GM18498 (cell line): ENCODE results near the gene LAMP1.
"Not testable (repeated sequence)": the region's sequence is repeated elsewhere in the genome, so short reads cannot be mapped to it uniquely, and the experiment has no call there.

Source experiments
- ATAC-seq: cut with Tn5 transposase; IDR thresholded peaks from one replicate; pipeline ENCODE4 v1.9.1; 2021; ENCODE audit warnings: mild to moderate bottlenecking, moderate library complexity; ENCODE audit not compliant: unreplicated experiment

LAMP1 gene

DNA sequence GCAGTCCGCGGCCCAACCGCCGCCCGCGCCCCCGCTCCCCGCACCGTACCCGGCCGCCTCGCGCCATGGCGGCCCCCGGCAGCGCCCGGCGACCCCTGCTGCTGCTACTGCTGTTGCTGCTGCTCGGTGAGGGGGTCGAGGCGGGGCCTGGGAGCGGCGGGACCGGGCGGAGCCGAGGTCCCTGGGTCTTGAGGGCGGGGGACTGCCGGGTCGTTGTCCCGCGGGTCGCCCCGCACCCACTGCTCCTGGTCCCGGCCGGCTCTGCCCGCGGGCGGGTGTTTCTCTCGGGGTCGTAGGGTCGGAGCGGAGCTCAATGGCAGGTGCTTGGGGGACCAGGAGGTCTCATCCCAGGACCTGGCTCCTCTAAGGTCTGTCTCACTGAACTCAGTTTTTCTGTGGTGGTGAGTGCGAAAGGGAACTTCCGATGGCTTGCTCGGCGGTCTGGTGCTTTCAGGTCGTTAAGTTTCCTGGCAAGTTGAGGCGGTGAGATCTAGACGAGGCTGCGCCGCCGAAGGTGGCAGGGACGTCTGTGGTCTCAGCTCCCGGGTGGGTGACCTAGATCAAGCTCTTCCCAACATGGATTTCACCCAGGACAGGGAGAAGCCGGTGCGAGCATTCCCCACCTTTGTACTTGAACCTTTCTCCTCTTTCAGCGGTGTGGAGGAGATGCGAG lies 467 bp downstream of the LAMP1 start:
- peak; percentile 38 for ATAC-seq

DNA sequence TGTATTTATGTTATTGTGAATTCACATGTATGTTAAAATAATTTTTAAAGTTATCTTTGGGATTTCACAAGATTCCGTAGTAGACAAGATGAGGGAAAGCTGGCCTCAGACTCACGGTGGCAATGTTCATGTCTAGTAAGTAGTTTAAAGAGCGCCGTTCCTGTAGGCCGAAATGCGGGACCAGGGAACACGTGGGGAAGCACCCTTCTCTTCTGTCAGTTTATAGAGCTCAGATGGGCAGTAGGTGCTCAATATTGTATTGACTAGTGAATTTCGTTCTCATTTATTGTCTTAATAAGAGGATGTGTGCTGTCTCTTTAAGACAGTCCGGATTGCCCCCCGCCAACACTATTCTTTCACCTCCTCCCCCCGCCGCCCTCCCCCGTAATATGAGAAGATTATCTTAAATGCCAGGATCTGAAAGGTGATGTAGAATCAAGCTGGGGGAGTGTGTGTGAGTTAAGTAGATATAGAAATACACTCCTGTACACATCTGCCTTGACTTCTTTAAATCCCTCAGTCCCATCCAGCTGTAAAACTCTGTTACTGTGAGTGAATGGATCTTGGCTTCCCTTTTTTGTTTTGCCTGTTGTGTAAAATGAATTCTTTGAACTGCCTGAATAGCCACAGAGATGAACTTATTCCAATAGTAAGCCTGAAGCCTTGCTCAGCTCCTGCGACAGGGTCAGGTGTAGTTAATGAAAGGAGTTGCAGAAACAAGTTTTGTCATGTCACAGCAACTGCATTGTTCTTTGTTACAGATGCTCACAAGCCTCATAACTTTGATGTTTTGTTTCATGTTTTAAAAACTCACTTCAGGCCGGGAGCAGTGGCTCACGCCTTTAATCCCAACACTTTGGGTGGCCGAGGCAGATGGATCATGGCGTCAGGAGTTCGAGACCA lies 1.3 kb downstream of the LAMP1 start:
- no peak for ATAC-seq

DNA sequence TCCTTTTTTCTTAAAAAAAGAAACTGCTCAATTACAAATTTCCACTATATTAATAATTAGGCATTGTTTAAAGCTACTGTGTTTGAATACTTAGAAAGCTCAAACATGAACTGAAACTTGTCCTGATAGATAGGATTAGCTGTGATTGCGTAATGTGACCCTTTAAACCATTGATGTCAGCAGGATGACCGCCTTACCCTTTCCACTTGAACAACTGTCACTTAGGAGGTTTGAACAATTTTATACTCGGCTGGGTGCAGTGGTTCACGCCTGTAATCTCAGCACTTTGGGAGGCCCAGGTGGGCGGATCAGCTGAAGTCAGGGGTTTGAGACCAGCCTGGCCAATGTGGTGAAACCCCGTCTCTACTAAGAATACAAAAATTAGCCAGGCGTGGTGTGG lies 2.9 kb downstream of the LAMP1 start:
- no peak for ATAC-seq

DNA sequence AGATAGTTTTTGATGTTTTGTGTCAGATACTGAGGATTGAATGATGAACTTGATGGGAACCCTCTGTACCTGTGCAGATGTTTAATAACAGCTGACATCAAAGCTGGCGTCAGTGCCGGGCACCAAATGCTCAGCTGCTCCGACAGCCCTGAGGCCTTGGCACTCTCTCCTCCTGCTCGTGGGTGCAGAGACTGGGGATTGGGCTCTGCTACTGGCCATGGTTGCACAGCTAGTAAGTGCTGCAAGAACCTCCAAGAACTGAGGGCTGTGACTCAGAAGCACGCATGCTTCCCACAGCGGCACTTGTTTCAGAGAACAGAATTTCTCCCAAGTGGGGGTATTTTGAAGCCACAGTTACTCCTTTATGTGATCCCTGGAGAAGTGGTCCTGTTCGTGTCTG lies 5.9 kb downstream of the LAMP1 start:
- no peak for ATAC-seq

DNA sequence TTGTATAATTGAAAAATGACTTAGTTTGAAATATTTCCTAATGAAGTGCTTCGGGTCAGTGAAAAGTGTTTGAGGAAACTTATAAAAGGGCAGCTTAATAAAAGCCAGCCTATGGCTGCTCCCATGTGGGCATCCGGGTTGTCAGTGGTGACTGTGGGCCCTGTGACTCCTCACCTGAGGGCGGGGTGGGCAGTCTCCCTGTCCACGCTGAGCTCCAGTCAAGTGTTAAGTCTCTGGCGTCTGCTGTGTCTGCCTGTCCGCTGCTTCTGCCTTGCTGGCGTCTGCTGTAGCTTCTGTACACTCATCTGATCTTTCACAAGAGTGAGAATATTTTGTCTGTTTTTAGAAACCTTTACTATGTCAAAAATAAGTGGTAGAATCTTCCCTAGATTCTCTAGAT lies 7.1 kb downstream of the LAMP1 start:
- no peak for ATAC-seq

DNA sequence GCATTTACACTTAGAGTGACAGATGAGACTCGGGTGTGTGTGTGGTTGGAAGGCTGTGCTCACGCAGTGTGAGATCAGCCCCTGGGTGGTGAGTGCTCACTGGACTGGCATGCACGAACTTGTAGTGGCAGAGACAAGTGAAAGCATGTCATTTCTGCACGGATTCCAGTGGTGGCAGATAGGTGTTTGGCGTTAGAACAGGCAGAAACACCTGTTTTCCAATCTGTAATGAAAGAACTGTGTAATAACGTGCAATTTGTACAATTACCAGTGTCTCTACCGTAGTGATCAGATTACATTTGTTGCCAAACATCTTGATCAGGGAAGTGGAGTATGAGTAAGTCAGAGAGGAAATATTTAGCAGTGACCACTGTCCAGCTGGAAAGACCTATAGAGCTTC lies 8.2 kb downstream of the LAMP1 start:
- ATAC-seq, result no peak

DNA sequence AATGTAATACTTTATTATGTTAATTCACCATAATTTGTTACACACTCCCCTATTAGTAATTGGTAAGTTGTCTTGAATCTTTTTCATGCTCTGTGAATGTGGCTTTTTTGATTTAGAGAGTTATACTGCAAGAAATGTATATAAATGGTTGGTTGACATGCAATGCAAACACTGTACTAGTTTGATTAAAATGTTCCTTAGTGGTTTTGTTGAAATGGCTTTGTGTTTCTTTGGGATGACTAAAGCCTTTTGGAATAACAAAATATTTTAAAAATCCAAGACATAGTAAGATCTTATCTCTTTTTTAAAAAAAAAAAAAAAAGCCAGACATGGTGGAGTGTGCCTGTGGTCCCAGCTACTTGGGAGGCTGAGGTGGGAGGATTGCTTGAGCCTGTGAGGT lies 10.5 kb downstream of the LAMP1 start:
- ATAC-seq, result no peak

DNA sequence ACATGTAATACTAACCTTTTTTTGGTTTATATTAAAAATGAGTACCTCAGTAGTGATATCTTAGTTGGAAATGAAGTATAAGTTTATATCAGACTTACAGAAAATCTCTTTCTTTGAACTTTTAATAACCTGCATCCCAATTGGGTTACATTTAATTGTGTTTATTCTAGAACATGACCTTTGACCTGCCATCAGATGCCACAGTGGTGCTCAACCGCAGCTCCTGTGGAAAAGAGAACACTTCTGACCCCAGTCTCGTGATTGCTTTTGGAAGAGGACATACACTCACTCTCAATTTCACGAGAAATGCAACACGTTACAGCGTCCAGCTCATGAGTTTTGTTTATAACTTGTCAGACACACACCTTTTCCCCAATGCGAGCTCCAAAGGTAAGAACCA lies 12.4 kb downstream of the LAMP1 start:
- no peak for ATAC-seq

DNA sequence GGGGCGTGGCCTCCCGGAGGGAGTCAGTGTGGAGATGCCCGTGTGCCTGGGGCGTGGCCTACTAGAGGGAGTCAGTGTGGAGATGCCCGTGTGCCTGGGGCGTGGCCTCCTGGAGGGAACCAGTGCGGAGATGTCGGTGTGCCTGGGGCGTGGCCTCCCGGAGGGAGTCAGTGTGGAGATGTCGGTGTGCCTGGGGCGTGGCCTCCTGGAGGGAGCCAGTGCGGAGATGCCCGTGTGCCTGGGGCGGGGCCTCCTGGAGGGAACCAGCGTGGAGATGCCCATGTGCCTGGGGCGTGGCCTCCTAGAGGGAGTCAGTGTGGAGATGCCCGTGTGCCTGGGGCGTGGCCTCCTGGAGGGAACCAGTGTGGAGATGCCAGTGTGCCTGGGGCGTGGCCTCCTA lies 17.1 kb downstream of the LAMP1 start:
- not testable (repeated sequence) for ATAC-seq

DNA sequence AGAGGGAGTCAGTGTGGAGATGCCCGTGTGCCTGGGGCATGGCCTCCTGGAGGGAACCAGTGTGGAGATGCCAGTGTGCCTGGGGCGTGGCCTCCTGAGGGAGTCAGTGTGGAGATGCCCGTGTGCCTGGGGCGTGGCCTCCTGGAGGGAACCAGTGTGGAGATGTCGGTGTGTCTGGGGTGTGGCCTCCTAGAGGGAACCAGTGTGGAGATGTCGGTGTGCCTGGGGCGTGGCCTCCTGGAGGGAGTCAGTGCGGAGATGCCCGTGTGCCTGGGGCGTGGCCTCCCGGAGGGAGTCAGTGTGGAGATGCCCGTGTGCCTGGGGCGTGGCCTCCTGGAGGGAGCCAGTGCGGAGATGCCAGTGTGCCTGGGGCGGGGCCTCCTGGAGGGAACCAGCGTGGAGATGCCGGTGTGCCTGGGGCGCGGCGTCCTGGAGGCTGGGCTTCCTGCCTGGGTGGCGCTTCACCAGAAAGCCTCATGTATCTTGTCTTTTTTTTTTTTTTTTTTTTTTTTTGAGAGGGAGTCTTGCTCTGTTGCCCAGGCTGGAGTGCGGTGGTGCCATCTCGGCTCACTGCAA lies 17.9 kb downstream of the LAMP1 start:
- not testable (repeated sequence) for ATAC-seq

DNA sequence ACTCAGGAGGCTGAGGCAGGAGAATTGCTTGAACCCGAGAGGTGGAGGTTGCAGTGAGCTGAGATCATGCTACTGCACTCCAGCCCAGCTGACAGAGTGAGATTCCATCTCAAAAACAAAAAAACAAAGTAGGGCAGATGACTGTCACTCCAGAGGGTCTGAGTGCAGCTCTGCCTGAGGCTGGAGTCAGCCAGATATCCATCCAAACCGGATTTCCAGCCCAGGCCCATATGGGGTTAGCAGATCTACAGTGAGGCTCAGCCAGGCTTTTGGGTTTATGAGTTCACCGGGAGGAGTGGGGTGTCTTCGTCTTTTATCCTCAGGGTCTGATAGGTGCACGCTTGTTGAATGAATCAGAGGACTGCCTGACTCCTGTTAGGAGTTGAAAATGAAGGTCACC lies 19.0 kb downstream of the LAMP1 start:
- no peak for ATAC-seq

DNA sequence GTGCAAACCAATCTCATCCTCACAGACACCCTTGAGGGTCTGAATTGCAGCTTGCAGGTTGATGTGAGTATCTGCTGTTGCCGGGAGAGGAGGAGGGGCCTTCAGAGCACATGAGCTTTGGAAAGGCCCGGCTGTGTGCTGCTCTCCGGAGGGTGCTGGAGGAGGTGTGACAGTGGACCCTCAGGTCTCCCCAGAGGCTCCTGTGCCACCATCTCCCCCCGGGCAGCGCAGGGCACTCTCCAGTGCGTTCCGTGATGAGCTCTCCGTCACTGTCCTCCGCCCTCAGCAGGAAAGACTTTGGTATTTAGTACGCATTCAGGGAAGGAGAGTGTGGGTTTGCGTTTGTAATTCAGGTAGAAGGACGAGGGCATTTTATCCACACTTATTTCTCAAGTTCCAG lies 20.0 kb downstream of the LAMP1 start:
- ATAC-seq, result no peak

DNA sequence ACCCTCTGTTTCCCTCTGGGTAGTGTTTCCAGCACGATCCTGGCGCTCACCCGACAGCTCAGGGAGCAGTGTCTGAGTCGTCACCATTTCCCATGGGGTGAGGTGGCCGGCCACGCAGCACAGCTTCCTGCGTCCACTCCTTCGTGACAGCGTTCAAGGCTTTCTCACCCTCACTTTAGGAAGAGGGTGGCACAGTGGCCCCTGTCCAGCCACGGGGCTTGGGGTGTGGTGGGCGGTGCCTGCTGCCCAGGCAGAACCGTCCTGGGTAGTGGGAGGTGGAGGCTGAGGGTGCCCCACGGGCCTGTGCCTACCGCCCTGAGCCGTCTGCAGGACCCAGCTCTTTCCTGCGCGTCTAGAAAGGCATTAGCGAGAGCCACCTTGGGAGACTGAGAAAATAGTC lies 21.9 kb downstream of the LAMP1 start:
- no peak for ATAC-seq

DNA sequence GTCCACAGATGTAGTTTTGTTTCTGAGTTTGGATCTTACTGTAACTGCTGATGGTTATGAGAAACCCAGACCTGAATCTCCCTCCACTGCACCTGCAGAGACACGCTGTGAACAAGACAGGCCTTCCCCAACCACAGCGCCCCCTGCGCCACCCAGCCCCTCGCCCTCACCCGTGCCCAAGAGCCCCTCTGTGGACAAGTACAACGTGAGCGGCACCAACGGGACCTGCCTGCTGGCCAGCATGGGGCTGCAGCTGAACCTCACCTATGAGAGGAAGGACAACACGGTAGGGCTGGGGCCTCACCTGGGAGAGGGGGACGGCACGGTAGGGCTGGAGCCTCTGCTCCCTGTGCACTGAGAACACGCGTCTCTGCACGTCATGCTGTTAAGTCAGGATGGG lies 22.3 kb downstream of the LAMP1 start:
- no peak for ATAC-seq

DNA sequence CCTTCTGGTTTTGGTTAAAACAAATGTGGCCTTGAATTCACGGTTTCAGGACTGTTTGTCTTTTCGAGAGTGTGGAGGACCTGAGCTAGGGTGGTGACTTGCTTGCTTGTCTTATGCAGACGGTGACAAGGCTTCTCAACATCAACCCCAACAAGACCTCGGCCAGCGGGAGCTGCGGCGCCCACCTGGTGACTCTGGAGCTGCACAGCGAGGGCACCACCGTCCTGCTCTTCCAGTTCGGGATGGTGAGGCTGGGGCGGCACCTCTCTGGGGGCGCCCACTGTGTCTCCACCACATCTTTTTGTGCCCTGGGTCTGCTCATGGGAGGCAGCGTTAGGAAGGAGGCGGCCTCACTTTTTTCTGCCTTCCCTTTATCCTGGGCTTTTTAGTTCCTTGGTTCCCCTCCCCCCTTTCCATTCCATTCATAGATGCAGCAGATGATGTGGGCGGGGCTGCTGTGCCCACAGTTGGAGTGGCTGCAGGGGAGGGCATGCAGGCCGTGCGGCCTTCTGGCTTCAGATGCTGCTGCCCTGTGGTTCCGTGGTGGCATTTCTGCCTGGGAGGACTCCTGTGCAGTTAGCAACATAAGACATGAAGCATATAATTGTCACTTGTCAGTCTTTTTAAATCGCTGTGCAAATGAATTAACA lies 23.3 kb downstream of the LAMP1 start:
- ATAC-seq, result no peak

DNA sequence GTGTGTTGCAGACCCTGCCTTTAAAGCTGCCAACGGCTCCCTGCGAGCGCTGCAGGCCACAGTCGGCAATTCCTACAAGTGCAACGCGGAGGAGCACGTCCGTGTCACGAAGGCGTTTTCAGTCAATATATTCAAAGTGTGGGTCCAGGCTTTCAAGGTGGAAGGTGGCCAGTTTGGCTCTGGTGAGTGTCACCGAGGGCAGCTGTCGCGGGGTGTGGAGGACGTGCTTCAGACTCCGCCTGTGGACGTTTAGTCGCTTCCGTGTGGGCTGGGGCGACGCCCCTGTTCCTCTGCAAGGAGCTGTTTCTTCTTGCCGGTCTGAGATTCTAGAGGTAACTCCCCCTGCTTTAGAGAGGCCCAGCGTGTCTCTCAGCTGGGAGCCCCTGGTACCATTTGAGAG lies 24.5 kb downstream of the LAMP1 start:
- no peak for ATAC-seq

DNA sequence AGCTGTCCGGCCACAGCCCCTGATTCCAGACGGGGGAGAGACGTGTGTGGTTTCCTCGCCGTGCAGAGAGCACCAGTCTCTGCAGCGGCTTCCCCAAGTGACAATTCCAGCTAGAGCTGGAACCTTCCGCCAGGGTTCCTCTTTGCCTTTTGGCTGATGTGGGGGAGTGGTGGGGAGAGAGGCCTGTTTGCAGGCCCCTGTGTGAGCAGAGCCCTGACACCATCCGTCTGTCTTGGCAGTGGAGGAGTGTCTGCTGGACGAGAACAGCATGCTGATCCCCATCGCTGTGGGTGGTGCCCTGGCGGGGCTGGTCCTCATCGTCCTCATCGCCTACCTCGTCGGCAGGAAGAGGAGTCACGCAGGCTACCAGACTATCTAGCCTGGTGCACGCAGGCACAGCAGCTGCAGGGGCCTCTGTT lies 25.0 kb downstream of the LAMP1 start:
- ATAC-seq, result no peak

DNA sequence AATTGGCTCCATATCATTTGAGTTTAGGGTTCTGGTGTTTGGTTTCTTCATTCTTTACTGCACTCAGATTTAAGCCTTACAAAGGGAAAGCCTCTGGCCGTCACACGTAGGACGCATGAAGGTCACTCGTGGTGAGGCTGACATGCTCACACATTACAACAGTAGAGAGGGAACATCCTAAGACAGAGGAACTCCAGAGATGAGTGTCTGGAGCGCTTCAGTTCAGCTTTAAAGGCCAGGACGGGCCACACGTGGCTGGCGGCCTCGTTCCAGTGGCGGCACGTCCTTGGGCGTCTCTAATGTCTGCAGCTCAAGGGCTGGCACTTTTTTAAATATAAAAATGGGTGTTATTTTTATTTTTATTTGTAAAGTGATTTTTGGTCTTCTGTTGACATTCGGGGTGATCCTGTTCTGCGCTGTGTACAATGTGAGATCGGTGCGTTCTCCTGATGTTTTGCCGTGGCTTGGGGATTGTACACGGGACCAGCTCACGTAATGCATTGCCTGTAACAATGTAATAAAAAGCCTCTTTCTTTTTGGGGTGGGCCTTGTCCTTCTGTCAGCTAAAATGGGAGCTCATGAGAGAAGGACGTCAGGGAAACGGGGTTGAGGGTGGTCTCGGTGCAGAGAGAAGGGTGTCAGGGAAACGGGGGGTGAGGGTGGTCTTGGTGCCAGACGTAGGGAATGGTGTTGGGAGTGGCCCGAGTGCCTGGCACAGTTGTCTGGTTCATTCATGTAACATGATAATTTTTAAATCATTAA lies 26.0 kb downstream of the LAMP1 start:
- ATAC-seq, result no peak

DNA sequence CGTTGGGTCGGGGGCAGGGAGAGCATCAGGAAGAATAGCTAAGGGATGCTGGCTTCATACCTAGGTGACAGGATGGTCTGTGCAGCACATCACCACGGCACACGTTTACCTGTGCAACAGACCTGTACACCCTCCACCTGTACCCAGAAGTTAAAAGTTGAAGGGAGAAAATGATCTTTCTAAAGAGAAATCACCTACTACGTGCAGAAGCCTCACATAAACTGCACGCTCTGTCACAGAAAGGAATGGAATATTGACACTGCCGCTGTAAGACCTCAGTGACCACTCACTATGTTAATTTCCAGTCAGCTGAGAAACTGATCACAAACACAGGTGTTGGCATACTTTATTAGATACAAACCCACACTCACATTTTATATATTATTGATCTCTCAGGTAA lies 26.8 kb downstream of the LAMP1 start:
- ATAC-seq, result no peak

DNA sequence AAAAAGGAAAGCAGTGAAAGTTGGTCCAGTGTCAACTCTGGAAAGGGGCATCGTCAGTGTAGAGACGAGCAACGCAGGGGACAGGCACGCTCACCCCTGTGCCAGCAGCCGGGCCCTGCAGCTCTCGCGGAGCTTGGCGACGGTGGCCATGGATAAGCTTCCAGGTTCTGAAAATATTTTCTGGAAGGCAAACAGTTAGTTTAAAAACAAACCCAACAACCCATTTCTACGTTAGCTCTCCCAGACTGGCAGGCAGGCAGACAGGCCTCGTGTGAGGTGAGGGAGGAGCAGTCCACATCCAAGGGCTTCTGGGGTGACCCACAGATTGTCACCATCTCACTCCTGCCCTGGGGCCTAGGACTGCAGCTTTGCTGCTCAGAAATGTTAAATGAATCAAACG lies 27.4 kb downstream of the LAMP1 start:
- ATAC-seq, result no peak

DNA sequence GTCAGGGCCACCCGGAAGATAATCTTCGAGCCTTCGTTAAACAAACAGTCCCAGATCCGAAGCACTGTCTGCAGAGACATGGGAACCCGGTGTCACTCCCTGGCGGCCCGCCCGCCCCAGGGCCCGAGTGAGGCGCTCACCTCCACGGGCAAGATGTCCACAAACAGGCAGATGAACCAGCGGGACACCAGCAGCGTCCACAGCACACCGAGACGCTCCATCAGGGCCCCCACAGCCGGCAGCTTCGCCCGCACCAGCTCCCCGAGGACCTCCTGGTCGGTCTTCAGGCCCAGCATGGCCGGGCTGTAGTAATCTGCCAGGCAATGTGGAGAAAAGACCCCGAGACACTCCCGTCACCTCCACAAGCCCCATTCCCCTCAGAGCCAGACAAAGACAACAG lies 28.7 kb downstream of the LAMP1 start:
- ATAC-seq, result no peak
